Hepatocyte (in vitro differentiated cells): ENCODE results near the gene MAPK4. TPM values are rescaled to one million over a fixed set of nuclear protein-coding genes. Genes with fewer than 3 reads are reported as not detected.

Experiments
- DNase-seq: peaks from one replicate; pipeline ENCODE4 v3.0.0-alpha.2; 2016; ENCODE audit warnings: low spot score
- H2AFZ ChIP-seq: fragments of 200-600 bp; sonication (generic); 2 replicates; pipeline ENCODE4 v1.6.0; 2016; ENCODE audit warnings: antibody characterized with exemption, mild to moderate bottlenecking
- H3K27ac ChIP-seq: fragments of 200-600 bp; sonication (generic); 2 replicates; pipeline ENCODE4 v1.5.1; 2016; ENCODE audit warnings: mild to moderate bottlenecking
- H3K27me3 ChIP-seq: fragments of 200-600 bp; sonication (generic); 2 replicates; pipeline ENCODE4 v1.6.1; 2016
- H3K36me3 ChIP-seq: fragments of 200-600 bp; sonication (generic); replicated peaks from 2 replicates; pipeline ENCODE4 v1.5.1; 2016; ENCODE audit warnings: low read depth; ENCODE audit not compliant: insufficient read depth
- H3K4me1 ChIP-seq: fragments of 200-600 bp; sonication (generic); 2 replicates; pipeline ENCODE4 v1.5.1; 2016; ENCODE audit warnings: mild to moderate bottlenecking, moderate library complexity; ENCODE audit not compliant: insufficient read depth
- H3K4me2 ChIP-seq: fragments of 200-600 bp; sonication (generic); 2 replicates; pipeline ENCODE4 v1.6.0; 2016
- H3K4me3 ChIP-seq: fragments of 200-600 bp; sonication (generic); 2 replicates; pipeline ENCODE4 v1.5.1; 2016; ENCODE audit warnings: mild to moderate bottlenecking
- H3K79me2 ChIP-seq: fragments of 200-600 bp; sonication (generic); 2 replicates; pipeline ENCODE4 v1.6.0; 2017; ENCODE audit warnings: mild to moderate bottlenecking
- H3K9me2 ChIP-seq: fragments of 200-600 bp; sonication (generic); replicated peaks from 2 replicates; pipeline ENCODE4 v1.6.0; 2017; ENCODE audit warnings: mild to moderate bottlenecking; ENCODE audit not compliant: insufficient read depth
- H3K9me3 ChIP-seq: fragments of 200-600 bp; sonication (generic); 2 replicates; pipeline ENCODE4 v1.5.1; 2016; ENCODE audit warnings: low read depth, mild to moderate bottlenecking
- H4K20me1 ChIP-seq: fragments of 200-600 bp; sonication (generic); 2 replicates; pipeline ENCODE4 v1.6.0; 2016; ENCODE audit warnings: mild to moderate bottlenecking; ENCODE audit not compliant: insufficient read depth, poor library complexity, severe bottlenecking
- CTCF ChIP-seq: fragments of 200-600 bp; sonication (generic); IDR thresholded peaks from 2 replicates; pipeline ENCODE4 v1.5.1; 2016; ENCODE audit warnings: antibody characterized with exemption, mild to moderate bottlenecking; ENCODE audit not compliant: poor library complexity
- EZH2 ChIP-seq: fragments of 200-600 bp; sonication (generic); IDR thresholded peaks from 2 replicates; pipeline ENCODE4 v1.6.1; 2016; ENCODE audit warnings: antibody characterized with exemption, mild to moderate bottlenecking, borderline replicate concordance
- EZH2phosphoT487 ChIP-seq: fragments of 200-600 bp; sonication (generic); IDR thresholded peaks from one replicate; pipeline ENCODE4 v1.6.1; 2018; ENCODE audit warnings: antibody characterized with exemption, mild to moderate bottlenecking, low read depth, moderate library complexity; ENCODE audit not compliant: unreplicated experiment, severe bottlenecking
- WGBS: methylation state at CpG from one replicate; pipeline ENCODE4 v1.1.6; 2016; ENCODE audit warnings: low lambda C conversion rate; ENCODE audit errors: missing lambda C conversion rate; 5-methylcytosine and 5-hydroxymethylcytosine counted together
- polyA plus RNA-seq: library from polyadenylated mRNA; unstranded; fragments of >200 nt; fragmentation: Nextera tagmentation; extraction: Ambion mirVana; gene quantifications from 2 replicates; pipeline ENCODE4 v1.2.1, GENCODE V29; 2016
- total RNA-seq: library from RNA; depleted of rRNA; stranded (reverse); fragments of >200 nt; gene quantifications from 2 replicates; pipeline ENCODE4 v1.2.3, GENCODE V29; 2014

Gene MAPK4
- total and polyA plus RNA-seq, 2 experiments from 2014 or later = 2.0 to 2.4 TPM

- Histone ChIP-seq H3K9me3 (no peaks in the 10 kb centered on the region), H3K4me3 (no peak overlapping the region), H3K79me2 (no peaks in the 10 kb centered on the region), H3K27me3 (no peaks in the 10 kb centered on the region), H3K4me2 (no peak overlapping the region), H3K36me3 (no peaks in the 10 kb centered on the region), H3K9me2 (no peaks in the 10 kb centered on the region), H3K27ac (no peak overlapping the region), H2AFZ (no peak overlapping the region), H3K4me1 (peaks cover 7% of the 10 kb centered on the region), H4K20me1 (no peaks in the 10 kb centered on the region)
- 75% methylated on average over 5 of the region's 5 CpGs for WGBS
- no peak for DNase-seq
- TF ChIP-seq EZH2phosphoT487 (no peak), EZH2 (no peak), CTCF (no peak)
Measured at GRCh38 chr18:50745945-50746344, 186.1 kb downstream of the MAPK4 start.

- Histone ChIP-seq H2AFZ (no peak overlapping the region), H3K9me3 (no peaks in the 10 kb centered on the region), H3K27me3 (no peaks in the 10 kb centered on the region), H3K27ac (peak overlapping the region; percentile 68), H3K9me2 (no peaks in the 10 kb centered on the region), H3K79me2 (no peaks in the 10 kb centered on the region), H4K20me1 (no peaks in the 10 kb centered on the region), H3K4me2 (peak overlapping the region; percentile 6), H3K4me3 (no peak overlapping the region), H3K4me1 (peaks cover 7% of the 10 kb centered on the region), H3K36me3 (no peaks in the 10 kb centered on the region)
- no peak for TF ChIP-seq EZH2
- no peak for TF ChIP-seq CTCF
- no peak for TF ChIP-seq EZH2phosphoT487
- no peak for DNase-seq
- WGBS = 0% methylated on average over 1 of the region's 1 CpG
Measured at GRCh38 chr18:50747849-50748242, 188.0 kb downstream of the MAPK4 start.

- Histone ChIP-seq H3K4me2 (peak overlapping the region; percentile 6), H2AFZ (no peak overlapping the region)
Measured at GRCh38 chr18:50748243-50749229, 188.6 kb downstream of the MAPK4 start.

More at GRCh38 chr18:50748243-50749229, 188.6 kb downstream of the MAPK4 start:
- peaks cover 7% of the 10 kb centered on the region for H3K4me1 ChIP-seq
- TF ChIP-seq EZH2 (no peak), EZH2phosphoT487 (no peak), CTCF (no peak)
- H3K27ac ChIP-seq = peak overlapping the region; percentile 68
- 29% methylated on average over 9 of the region's 9 CpGs for WGBS
- no peaks in the 10 kb centered on the region for H3K9me2 ChIP-seq
- no peaks in the 10 kb centered on the region for H3K36me3 ChIP-seq
- DNase-seq = peak; percentile 43
- H3K79me2 ChIP-seq = no peaks in the 10 kb centered on the region
- no peaks in the 10 kb centered on the region for H3K27me3 ChIP-seq
- no peak overlapping the region for H3K4me3 ChIP-seq
- H3K9me3 ChIP-seq = no peaks in the 10 kb centered on the region
- no peaks in the 10 kb centered on the region for H4K20me1 ChIP-seq
